ENCODE measurements around the gene PDLIM5.

Gene PDLIM5

GRCh38 chr4:94700298-94700697 is 248.6 kb downstream of the PDLIM5 start:
- DNase-seq (ENCODE audit: low spot score) = no peak

DNA sequence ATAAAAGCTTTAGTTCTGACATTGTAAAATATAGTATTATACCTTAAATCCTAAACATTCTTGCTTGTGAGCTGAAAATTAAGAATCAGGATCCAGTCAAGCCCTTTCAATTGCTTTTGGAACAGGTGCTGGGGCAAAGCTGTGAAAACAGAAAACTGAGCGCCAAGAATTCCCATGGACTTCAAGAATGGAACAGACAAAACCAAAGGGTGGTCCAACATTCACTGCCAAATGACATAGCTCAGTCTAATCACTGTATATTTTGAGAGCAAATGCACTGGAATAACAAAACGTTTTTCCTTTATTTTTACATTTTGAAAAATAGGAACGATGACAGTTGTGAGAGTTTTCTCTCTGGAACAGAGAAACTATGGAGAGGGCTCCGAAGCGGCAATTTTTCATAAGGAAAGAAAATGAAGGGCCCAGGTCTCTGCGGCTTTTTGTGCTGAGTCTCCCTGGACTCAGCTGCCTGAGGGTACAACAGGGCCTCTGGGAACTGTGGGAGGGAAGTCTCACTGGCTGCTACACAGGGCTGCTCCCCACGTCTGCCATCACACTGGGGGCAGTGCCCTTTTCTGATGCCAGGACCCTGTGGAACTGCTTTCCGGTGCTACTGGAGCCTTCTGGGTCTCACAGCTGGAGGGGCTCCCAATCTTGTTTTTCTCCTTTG is 250.0 kb downstream of the PDLIM5 start:
- no peak for DNase-seq (ENCODE audit: low spot score)

DNA sequence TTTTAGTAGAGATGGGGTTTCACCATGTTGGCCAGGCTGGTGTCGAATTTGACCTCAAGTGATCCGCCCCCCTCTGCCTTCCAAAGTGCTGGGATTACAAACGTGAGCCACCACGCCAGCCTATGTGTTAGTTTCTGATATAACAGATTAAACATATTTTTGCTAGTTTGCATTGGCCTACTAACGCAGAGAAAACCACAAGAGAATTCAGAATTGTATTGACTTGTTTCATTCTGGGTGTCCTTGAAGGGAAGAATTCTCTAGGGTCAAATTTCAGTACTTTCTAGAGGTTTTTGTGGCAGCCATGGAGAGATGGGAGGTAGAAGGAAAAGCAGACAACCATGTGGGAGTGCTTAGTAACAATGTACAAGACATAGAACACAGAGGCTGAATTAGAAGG is 259.9 kb downstream of the PDLIM5 start:
- no peak for DNase-seq (ENCODE audit: low spot score)

DNA sequence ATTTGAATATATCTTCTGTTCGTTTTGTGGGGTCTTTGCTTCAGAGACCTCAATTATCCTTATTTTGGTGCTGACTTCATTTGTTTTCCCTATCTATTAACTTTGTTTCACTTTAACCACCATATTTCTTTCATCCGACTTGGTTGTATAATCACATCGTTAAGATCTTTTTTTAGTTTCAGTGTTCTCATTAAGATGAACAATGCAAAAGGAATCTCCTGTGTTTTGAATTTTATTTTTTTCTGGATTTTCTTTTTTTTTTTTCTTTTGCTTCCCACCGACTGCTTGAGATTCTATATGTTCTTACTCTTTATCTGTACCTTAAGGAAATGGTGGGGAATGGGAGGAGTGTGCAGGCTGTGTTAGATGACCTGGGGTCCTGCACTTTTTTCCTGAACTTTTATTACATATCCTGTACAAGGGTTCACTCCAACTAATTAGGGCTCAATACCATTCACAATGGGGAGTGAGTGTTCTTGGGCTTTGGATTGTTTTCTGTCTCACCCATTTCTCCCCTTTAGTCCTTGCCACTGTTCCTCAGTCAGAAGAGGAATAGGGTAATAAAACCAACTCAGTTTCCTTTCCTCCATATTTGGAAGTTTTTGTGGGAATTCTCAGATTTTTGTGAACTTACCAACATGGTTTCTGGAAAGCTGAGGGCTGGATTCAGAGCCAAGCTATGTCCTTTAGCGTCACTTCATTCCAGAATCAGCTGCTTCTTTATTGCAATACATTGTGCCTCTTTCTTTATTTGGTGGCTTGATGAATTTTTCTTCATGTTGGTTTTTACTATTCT is 262.8 kb downstream of the PDLIM5 start:
- DNase-seq (ENCODE audit: low spot score) = no peak

DNA sequence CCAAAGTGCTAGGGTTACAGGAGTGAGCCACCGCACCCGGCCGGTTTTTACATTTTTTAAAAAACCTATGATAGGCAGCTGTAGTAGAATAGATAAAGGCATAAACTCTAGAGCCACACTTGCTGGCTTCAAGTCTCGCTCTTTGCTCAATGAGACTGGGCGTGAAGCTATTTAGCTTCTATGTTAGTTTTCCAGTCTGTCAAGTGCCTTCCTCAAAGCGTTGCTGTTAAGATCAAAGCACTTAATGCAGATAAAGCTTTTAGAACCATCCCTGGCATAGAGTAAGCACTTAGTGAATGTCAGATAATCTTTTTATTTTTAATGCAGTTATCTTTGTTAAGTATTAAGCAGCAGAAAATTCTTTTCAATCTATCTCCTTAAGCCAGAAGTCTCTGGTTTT is 264.0 kb downstream of the PDLIM5 start:
- DNase-seq (ENCODE audit: low spot score) = no peak
